Islet precursor cell (in vitro differentiated cells): ENCODE data around the gene SLC6A19.
"Not testable (repeated sequence)": the region's sequence is repeated elsewhere in the genome, so short reads cannot be mapped to it uniquely, and the experiment has no call there.

Experiments
- DNase-seq: peaks from one replicate; pipeline ENCODE4 v3.0.0-alpha.2; 2018

SLC6A19 gene

DNA sequence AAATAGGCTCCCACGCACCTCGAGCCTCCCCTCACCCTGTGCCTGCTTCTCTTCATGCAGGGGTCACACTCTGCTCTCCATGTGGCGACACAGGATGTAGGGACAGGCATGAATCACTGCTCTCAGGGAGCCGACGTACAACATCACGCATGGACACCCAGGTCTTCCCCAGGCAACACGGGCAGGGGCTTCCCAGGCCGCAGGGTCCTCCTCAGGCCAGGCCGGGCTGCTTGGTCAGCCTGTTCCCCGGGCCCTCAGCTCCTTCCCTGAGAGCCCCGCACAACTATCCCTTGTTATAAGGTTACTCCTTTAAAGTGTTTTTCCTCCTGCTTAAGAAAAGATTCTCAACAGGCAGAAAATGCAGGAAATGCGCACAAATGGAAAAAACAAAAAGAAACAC, 24.8 kb downstream of the SLC6A19 start:
- DNase-seq, result no peak

DNA sequence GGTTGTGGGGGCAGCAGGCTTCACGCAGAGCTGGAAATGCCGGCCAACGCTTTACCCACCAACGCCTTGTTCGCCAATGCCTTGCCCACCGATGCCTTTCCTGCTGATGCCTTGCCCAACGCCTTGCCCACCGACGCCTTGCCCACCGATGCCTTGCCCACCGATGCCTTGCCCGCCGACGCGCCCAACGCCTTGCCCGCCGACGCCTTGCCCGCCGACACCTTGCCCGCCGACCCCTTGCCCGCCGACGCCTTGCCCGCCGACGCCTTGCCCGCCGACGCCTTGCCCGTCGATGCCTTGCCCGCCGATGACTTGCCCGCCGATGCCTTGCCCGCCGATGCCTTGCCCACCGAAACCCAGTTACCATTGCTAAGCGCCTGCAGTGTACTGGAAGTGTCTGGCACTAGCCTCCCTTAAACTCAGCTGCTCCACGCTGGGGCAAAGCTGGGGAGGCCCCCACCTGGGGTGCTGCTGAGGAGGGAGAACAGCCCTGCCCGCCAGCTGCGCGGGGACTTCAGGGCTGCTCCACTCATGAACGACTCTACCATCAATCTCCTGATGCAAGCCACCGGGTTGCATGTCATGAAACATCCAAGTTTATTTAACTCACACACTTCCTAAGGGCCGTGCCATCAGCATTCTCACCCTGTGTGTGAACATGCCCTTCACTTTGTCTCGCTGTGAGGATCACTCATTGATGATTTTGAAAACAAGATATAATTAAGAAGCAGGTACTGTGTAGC, 25.6 kb downstream of the SLC6A19 start:
- DNase-seq, result no peak

DNA sequence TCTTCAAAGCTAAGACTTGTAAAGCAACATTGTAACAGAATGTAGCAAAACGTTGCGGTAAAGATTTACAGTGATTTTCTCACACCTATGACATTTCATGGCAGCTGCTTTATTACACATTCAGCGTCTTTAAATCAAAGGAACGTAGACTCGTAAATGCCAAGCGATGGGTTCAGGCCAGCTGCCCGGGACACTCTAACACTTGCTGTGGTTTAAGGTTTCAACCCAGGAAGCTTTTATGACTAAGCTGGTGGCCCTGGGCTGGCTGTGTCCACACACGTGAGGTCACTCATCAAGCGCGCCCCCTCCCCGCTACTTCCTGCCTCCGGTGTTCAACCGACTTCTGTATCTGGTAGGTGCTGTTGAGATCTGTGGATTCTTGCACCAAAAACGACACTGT, 26.3 kb downstream of the SLC6A19 start:
- DNase-seq, result no peak

DNA sequence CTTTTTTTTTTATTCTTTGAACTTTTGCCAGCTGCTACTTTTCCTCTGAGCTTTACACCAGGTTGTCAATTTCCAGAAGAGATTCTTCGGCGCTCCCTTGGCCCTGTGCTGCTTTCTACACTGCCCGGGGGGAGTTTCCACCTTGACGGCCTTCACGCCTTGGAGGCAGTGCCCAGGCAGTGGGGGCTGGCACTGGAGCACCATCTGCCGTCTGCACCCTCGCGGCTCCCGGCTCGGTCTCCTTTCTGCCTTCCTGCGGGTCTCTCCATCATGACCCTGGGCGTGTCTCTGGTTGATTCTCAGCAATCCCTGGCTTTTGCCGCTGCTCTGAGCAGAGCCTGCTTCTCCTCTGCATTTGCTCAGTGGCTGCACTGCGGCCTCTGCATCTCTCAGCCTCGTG, 26.7 kb downstream of the SLC6A19 start:
- no peak for DNase-seq

DNA sequence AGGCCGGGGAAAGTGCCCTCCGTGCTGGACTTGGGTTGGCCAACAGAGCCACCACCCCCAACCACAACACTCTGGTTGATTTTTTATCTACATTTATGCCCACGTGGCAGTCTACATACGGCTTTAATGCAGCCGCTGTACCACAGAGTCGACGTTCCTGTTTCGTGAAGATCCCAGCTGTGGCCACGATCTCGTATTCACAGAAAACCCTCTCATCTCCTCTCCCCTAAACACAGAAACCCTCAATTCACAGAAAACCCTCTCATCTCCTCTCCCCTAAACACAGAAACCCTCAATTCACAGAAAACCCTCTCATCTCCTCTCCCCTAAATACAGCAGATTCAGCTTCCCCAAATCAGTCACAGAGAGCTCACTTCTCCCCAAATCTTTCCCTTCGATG, 27.6 kb downstream of the SLC6A19 start:
- not testable (repeated sequence) for DNase-seq

DNA sequence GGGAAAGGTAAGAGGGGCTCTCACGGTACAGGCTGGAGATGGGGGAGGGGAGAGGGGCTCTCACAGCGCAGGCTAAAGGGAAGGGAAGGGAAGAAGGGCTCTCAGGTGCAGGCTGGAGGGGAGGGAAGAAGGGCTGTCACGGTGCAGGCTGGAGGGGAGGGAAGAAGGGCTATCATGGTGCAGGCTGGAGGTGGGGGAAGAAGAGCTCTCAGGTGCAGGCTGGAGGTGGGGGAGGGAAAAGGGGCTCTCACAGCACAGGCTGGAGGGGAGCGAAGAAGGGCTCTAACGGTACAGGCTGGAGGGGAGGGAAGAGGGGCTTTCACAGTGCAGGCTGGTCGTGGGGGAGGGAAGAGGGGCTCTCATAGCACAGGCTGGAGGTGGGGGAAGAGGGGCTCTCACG, 28.4 kb downstream of the SLC6A19 start:
- DNase-seq, result no peak

DNA sequence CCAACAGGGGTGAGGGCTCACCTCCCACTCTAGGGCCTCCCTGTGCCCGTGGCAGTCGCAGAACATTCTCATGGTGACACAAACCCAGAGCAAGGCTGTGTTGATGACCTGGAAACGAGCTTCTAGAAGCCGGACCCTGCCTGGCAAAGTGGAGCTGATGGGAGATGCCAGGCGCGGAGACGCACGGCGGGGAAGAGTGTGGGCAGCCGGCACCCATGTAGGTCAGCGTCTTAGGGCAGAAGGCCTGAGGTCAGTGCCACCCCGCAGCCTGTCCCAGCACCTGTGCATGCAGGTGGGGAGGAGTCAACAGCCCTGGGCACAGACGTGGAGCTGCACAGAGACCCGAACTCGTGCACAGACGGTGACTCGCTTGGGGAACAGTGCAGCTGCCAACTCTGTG, 29.2 kb downstream of the SLC6A19 start:
- DNase-seq, result no peak

DNA sequence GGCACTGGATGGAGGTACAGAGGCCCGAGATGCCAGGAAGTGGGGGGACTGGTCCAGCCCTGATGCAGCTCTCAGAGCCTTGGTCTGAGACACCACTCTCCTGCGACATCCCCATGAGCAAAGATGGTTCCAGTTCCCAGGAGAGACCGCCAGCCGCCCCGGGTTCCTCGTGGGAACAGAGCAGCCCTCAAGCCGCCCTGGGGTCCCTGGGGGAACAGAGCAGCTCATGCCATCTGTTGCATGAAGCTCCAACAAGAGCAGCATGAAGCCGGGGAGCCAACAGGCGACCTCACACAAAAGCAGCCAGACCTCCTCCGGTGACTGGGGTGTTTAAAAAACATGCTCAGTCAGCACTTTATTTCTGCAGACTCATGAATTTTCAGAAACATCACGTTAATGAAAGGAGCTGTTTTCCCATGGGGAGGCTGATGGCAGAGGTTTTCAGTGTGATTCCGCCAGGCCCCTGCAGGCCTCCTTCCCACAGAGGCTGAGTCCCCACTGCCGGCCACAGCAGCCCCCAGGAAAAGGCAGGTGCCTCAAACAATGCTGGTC, 30.0 kb downstream of the SLC6A19 start:
- DNase-seq, result no peak

DNA sequence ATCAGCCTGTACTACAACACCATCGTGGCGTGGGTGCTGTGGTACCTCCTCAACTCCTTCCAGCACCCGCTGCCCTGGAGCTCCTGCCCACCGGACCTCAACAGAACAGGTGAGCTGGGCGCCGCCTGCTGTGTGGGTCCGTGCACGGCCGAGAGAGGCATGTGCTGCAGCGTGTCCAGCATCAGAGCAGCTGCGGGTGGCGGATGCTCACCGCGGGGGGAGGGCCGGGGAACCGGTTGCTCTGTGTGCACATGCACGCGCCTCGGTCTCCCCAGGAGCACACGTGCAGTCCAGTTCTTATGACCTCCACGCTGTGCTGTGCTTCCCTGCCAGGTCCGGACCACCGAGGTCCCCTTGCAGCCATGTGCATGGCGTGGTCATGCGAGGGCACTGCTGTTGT, 31.4 kb downstream of the SLC6A19 start:
- DNase-seq, result no peak

DNA sequence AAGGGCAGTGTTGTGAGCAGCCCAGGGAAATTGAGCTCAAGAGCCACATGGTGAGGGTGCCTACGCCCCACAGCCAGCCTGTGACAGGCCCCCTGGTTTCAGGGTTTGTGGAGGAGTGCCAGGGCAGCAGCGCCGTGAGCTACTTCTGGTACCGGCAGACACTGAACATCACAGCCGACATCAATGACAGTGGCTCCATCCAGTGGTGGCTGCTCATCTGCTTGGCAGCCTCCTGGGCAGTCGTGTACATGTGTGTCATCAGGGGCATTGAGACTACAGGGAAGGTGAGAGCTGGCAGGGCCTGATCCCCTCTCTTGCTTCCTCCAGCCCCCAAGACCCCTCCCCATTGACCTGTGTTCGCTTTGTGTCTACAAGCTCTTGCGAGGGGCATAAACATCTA, 34.0 kb downstream of the SLC6A19 start:
- DNase-seq, result no peak

DNA sequence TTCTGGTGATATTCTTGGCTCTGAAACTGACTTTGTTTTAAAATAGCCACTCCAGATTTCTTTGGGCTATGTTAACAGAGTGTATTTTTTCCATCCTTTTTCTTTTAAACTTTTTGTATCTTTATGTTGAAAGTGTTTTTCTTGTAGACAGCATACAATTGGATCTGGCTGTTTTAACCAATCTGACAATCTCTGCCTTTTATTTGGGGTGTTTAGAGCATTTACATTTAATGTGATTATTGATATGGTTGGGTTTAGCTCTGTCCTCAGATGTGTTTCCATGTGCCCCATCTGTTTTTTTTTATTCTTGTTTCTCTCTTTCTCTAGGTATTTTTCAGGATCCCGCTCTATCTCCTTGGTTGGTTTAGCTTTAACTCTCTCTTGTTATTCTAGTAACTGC, 34.4 kb downstream of the SLC6A19 start:
- DNase-seq, result no peak

DNA sequence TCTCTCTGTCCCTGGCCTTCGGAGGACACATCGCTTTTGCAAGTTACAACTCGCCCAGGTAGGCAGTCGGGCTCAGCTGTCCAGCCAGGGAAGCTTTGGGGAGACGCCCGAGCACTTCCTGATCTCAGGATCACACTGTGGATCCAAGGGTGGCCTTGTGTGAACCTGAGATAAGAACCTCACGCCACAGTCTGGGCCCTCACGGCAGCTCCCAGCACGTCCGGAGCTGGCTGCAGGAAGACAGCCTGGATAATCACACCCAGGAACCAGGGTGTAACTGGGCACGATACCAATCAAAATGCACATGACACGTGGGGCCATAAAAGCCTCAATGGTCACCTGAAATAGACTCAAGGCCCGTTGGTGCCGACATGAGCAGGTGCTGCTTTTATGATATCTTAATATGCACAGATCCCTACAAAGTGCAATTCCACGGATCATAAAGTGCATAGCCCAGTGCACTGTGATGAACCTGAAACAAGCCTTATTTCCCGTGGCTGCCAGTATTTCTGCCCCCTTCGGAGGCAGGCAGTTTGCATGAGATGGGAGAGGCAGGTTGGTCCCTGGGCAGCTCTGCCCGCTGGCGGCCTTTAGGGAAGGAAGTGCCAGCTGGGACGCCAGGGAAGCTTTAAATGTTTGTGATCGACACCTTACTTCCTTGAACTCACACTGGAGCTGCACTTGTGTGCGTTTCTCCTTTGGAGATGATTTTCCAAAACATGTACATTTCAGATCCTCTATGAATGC, 38.3 kb downstream of the SLC6A19 start:
- no peak for DNase-seq

DNA sequence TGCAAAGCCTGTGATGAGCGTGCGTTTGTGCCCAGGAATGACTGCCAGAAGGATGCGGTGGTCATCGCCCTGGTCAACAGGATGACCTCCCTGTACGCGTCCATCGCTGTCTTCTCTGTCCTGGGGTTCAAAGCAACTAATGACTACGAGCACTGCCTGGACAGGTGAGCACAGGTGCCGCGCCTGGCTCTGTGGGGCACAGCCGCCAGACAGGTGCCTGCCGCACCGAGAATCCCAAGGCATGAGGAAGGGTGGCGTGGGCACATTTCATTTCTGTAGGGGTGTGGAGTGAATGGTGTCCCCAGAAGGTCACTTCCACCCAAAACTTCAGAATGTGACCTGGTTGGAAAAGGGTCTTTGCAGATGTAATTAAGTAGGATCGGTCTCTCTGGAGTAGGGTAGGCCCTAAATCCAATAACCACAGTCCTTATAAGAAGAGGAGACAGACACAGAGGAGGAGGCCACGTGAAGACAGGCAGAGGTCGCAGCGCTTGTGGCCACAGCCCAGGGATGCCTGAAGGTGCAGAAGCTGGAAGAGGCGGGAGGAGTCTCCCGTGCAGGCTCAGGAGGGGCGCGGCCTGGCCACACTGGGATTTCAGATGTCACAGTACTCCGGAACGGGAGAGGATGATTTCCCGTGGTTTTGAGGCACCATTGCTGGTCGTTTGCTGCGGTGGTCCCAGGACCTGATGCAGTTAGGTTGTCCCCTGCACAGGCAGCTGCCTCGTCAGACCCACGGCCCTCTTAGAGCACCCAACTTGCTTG, 39.3 kb downstream of the SLC6A19 start:
- no peak for DNase-seq

DNA sequence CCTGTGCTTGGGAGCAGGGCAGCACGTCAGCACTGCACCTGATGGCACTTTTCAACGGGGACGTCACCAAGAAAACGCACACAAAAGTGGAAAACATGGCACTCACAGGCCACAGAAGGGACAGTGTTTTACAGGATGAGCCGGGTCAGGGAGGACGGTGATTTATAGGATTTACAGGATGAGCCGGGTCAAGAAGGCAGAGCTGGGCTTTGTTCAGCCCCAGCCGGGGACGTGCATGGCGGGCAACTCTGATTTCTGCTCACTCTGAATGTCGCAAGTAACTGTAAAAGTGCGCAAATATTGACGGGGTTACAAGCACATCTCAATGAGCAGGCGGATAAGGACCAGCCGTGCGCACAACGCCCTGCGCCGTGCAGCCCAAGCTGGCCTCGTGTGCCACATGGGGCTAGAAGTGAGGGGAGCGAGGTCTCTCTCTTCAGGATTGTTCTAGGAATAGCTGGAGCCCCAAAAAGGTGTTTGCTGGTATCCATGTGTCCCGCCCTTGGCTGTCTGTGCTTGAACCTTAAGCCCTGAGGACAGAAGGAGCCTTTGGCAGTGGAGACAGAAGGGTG, 40.2 kb downstream of the SLC6A19 start:
- no peak for DNase-seq

DNA sequence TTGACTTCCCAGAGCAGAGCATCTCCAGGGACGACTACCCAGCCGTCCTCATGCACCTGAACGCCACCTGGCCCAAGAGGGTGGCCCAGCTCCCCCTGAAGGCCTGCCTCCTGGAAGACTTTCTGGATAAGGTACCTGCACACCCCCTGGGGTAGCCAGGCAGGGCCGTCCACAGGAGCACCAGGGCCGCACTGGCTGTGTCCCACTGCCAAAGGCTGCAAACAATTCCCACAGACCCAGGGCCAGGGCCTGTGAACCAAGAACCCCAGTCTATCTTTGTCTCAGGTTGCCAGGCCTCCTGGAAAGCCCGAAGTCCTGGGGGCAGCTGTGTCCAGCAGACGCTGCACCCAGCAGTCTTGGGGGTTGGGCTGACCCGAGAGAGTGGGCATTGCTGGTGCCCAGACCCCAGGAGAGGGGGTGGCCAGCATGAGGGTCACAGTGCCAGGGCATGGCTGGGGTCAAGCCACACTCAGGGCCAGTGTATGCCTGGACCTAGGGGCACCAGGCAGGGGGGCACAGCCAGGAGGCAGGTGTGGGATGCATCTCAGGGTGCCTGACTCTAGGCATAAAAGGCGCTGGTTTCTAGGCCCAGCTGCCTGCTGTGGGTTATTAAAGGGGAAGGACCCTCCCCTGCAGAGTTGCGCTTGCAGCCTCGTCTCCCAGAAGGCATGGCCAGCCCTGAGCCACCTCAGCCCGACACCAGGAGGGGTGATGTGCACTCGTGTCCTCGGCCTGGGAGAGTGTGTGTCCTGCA, 41.5 kb downstream of the SLC6A19 start:
- DNase-seq, result no peak

DNA sequence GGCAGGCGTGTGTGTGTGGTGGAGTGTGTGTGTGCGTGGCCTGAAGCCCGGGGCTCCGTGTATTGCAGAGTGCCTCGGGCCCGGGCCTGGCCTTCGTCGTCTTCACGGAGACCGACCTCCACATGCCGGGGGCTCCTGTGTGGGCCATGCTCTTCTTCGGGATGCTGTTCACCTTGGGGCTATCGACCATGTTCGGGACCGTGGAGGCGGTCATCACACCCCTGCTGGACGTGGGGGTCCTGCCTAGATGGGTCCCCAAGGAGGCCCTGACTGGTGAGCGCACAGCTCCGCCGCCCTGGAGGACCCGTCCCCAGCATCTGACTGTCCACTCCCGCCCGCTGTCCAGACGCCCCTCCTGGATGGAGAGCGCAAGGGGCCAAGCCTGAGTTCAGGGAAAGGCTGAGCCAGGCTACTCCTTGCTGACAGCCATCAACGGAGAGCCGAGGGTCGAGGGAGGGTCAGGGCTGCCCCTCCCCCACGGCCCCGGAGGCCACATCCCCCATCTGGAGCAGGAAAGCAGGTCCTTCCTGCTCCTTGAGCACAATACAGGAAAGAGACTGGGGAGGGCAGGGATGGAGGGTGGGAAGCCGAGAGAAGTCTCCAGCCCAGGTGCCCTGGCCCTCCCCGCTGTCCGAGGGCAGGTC, 42.2 kb downstream of the SLC6A19 start:
- no peak for DNase-seq

DNA sequence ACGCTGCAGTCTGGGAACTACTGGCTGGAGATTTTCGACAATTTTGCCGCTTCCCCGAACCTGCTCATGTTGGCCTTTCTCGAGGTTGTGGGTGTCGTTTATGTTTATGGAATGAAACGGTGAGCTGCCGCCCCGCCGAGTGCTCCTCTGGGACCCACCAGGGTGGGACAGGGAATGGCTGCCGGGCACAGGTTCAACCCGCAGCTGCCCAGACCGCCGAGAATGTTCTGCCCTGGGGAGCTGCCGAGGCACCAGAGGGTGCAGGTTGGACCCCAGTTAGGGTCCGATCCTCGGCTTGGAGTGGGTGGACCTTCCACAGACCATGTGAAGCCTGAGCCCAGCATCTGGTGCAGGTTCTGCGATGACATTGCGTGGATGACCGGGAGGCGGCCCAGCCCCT, 42.9 kb downstream of the SLC6A19 start:
- DNase-seq, result no peak

DNA sequence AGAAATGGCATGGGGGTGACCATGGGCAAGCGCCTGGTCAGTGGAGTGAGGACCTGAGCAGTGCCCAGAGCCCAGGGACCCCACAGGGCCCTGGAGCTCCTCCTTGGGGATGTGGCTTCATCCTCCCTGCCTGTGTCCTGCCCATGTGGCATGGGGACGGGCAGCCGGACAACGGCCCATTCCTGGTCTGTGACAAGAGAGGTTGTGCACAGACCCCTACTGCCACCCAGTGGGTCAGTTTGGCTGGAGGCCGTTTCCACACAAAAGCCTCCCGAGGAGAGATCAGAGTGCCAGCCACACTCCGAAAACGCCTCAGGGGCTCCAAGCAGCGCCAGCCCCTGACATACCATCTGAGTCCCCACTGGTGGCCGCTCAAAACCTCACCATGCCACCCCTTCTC, 43.6 kb downstream of the SLC6A19 start:
- DNase-seq, result no peak

DNA sequence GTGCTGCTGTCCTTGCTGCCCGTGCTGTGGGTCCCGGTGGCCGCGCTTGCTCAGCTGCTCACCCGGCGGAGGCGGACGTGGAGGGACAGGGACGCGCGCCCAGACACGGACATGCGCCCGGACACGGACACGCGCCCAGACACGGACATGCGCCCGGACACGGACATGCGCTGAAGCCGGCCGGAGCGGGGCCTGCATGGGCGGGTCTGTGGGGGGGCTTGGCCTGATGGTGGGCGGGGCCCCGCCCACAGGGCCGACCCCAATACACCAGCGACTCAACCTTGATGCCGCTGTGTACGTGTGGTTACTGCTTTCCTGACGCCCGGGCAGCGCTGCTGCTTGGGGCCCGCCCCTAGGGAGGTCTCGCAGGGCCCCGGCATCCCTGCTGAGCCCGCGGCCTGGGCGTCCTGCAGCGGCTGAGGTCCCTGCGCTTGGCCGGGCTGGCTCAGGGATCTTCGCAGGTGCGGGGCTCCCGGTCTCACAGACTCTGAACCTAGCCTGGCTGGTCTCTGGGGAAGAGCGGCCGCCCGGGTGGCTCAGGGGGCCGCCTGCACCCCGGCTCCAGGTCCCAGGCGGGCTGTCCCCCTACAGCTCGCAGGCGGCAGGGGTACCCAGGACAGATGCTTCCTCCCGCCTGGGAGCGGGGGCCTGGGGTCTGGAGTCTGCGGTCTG, 44.6 kb downstream of the SLC6A19 start:
- DNase-seq, result no peak

DNA sequence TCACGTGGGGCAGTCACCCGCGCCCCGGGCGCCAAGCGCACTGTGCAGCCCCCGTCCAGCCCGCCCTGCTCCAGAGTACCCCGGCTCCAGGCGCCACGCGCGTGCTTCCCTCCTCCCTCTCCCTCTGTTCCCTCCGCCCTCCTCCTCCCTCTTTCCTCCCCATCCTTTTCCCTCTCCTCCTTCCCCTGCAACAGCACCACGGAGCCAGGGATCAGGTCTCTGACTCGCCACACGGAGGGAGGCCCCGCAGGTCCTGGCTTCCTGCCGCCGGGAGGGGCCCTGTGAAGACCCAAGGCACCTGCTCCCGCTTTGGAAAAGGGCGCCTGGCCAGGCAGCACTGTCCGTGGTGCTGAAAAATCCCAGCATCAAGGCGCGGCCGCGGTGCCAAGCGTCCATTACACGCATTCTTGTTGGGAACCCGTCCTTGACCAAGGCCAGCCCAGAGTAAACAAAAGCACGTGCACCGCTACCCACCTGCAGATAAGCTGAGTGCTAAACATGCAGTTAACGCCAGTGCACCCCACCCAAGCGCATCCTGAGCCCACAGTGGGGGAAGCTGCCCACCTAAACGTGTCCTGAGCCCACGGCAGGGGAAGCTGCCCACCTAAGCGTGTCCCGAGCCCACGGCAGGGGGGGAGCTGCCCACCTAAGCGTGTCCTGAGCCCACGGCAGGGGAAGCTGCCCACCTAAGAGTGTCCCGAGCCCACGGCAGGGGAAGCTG, 45.5 kb downstream of the SLC6A19 start:
- peak; percentile 86 for DNase-seq

DNA sequence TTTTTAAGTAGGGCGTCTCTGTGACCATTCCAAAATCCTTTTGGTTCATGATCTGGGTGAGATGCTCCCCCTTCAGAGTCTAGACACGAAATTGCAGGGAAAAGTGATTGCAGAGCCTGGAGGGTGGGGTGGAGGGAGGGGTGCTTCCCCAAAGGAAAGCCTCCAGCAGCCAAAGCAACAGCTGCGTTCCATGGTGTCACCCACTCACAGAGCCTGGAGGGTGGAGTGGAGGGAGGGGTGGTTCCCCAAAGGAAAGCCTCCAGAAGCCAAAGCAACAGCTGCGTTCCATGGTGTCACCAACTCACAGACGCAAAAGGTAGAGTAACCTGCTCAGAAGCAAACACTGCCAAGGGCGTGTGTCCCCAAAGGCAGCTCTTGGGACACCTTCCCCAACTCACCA, 46.4 kb downstream of the SLC6A19 start:
- DNase-seq, result no peak
